Activated B cell treated with CpG ODN at 0.5 μM for 24 hours (primary cell): ENCODE measurements around the gene P4HA2. TPM values are rescaled to one million over a fixed set of nuclear protein-coding genes. Genes with fewer than 3 reads are reported as not detected.

Experiments used
- ATAC-seq: fragments of 200-7000 bp; cut with Tn5 transposase; one replicate; pipeline ENCODE4 v1.10.0; 2021; ENCODE audit warnings: low read depth, mild to moderate bottlenecking, moderate library complexity
- CTCF ChIA-PET: fragments of 350-600 bp; sonication (Branson Sonifier 250); formaldehyde crosslinking; loops from one replicate; lab custom pipeline; 2021; ENCODE audit warnings: antibody characterized with exemption; lab: Charles Lee
- POLR2A ChIA-PET: fragments of 350-600 bp; sonication (Branson Sonifier 250); formaldehyde crosslinking; loops from one replicate; lab custom pipeline; 2021; ENCODE audit warnings: antibody characterized with exemption; lab: Charles Lee
- DNase-seq: peaks from one replicate; pipeline ENCODE4 v3.0.0; 2022
- H3K27ac Mint-ChIP-seq: one replicate; pipeline ENCODE4 v1.8.0; 2020; ENCODE audit warnings: mixed read lengths
- H3K27me3 Mint-ChIP-seq: one replicate; pipeline ENCODE4 v1.8.0; 2021; ENCODE audit warnings: mixed read lengths
- H3K36me3 Mint-ChIP-seq: one replicate; pipeline ENCODE4 v1.8.0; 2021; ENCODE audit warnings: low read depth, mixed read lengths
- H3K4me1 Mint-ChIP-seq: one replicate; pipeline ENCODE4 v1.8.0; 2021; ENCODE audit warnings: mixed read lengths
- H3K4me3 Mint-ChIP-seq: one replicate; pipeline ENCODE4 v1.8.0; 2020; ENCODE audit warnings: mild to moderate bottlenecking, mixed read lengths
- H3K9me3 Mint-ChIP-seq: one replicate; pipeline ENCODE4 v1.8.0; 2020; ENCODE audit warnings: mixed read lengths
- CTCF ChIP-seq: fragments of 200-600 bp; IDR thresholded peaks from one replicate; pipeline ENCODE4 v1.8.0; 2022; ENCODE audit warnings: antibody characterized with exemption, mild to moderate bottlenecking
- intact Hi-C: fragments of 100-400 bp; cut with micrococcal nuclease; formaldehyde crosslinking; loops from one replicate; pipeline ENCODE4 v1.15.1; 2024
- total RNA-seq: library from RNA; stranded (reverse); gene quantifications from 2 replicates; pipeline ENCODE4 v1.2.3, GENCODE V29; 2022

Gene P4HA2
- total RNA-seq, 1 donor from 2014 or later, result 0.29 TPM

DNA sequence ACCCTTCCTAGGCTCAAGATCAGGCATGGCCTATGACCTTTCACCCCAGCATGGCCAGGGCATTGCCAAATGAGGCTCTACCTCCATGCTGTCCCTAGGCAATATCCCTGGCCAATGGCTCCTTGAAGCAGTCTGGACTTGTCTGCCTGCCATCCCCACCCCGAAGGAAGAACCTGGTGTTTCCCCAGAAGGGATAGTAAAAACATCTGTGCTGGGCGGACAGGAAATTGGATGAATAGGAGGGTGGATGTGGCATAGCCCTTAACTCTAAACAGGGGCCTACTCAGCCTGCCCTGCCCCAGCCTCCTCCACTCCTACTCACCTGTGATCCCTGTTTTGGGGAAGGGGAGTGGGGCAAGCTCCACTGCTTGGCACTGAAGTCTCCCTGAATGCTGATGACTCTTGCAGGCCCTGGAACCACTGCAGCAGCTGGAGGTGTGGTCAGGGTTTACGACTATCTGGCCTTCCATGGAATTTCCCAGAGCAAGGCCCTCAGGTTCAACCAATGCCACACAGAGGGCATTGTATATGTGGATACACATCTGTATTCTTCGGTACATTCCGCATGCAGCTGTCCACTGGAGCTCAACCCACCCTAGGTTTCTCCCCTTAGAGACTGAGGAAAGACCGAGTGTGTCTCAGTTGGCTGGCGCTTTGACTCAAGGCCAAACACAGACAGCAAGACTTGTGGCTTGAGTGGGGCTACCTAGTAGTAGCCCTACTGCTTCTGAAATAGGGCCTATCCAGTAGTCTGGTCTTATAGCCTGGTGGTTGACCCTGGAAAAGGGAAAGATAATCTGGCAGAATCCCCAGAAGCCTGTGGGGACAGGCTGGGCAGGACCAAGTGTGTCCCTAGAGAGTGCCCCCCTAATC is 6.4 kb upstream of the P4HA2 start:
- intact Hi-C loops, result no loop called here
- TF ChIP-seq CTCF, result no peak
- H3K4me3 Mint-ChIP-seq, result no peak overlapping the region
- no peak for DNase-seq
- H3K27me3 Mint-ChIP-seq, result no peaks in the 10 kb centered on the region
- CTCF ChIA-PET, result no interaction called here
- no peaks in the 10 kb centered on the region for H3K9me3 Mint-ChIP-seq
- H3K36me3 Mint-ChIP-seq, result no peaks in the 10 kb centered on the region
- no peak for ATAC-seq
- no peak overlapping the region for H3K27ac Mint-ChIP-seq
- peaks cover 17% of the 10 kb centered on the region for H3K4me1 Mint-ChIP-seq
- POLR2A ChIA-PET, result no interaction called here

GRCh38 chr5:132233081-132233480 is 5.4 kb upstream of the P4HA2 start:
- intact Hi-C loops, result no loop called here
- ChIA-PET POLR2A (no interaction called here), CTCF (no interaction called here)
- Mint-ChIP-seq H3K27me3 (no peaks in the 10 kb centered on the region), H3K36me3 (no peaks in the 10 kb centered on the region), H3K4me3 (no peak overlapping the region), H3K27ac (no peak overlapping the region), H3K4me1 (peaks cover 22% of the 10 kb centered on the region), H3K9me3 (no peaks in the 10 kb centered on the region)
- no peak for ATAC-seq
- no peak for DNase-seq
- no peak for TF ChIP-seq CTCF

DNA sequence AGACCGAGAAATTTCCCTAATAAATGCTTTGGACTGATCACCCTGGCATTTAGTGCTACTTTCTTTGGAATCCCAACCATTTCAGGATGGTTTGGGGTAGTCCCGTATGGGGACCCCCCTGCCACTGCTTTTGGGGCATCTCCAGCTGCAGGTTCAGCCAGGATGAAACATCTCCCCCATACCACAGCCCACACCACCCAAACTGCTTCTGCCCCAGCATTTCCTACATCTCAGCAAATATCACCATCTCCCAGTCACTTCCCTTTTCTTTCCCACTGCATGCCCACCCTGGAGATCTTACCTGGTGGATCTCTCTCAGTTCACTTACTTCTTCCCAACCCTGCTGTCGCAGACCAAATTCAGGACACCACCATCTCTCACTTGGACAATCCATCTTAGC is 4.8 kb upstream of the P4HA2 start:
- H3K4me3 Mint-ChIP-seq, result no peak overlapping the region
- no peak for ATAC-seq
- POLR2A ChIA-PET, result no interaction called here

DNA sequence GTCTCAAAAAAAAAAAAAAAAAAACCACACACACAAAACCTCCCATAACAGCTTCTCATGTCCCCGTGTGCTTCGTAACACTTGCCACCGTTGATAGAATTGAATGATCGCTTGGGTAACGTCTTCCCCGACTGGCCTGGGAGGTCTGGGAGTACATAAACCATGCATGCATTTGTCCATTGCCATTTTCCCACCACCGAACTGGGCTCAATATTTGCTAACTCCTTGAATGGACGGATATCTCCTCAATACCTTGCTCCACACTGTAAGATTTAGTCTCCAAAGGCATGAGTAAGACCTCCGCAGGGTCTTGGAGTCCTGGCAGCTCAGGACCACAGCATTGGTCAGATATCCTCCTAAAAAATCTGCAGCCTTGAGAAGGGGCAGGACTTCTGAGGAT is 3.2 kb upstream of the P4HA2 start:
- TF ChIP-seq CTCF, result no peak
- no peaks in the 10 kb centered on the region for H3K36me3 Mint-ChIP-seq
- intact Hi-C loops, result no loop called here
- DNase-seq (no peak), ATAC-seq (no peak)
- H3K4me3 Mint-ChIP-seq, result no peak overlapping the region
- peaks cover 6% of the 10 kb centered on the region for H3K27me3 Mint-ChIP-seq
- POLR2A ChIA-PET, result no interaction called here
- no peaks in the 10 kb centered on the region for H3K9me3 Mint-ChIP-seq
- no peak overlapping the region for H3K27ac Mint-ChIP-seq
- CTCF ChIA-PET, result no interaction called here
- peaks cover 24% of the 10 kb centered on the region for H3K4me1 Mint-ChIP-seq

More for the DNA sequence above, 4.8 kb upstream of the P4HA2 start:
- peaks cover 22% of the 10 kb centered on the region for H3K4me1 Mint-ChIP-seq
- CTCF ChIA-PET, result no interaction called here
- no peaks in the 10 kb centered on the region for H3K9me3 Mint-ChIP-seq
- no peak for TF ChIP-seq CTCF
- intact Hi-C loops, result no loop called here
- DNase-seq, result no peak
- H3K36me3 Mint-ChIP-seq, result no peaks in the 10 kb centered on the region
- no peak overlapping the region for H3K27ac Mint-ChIP-seq
- H3K27me3 Mint-ChIP-seq, result no peaks in the 10 kb centered on the region

DNA sequence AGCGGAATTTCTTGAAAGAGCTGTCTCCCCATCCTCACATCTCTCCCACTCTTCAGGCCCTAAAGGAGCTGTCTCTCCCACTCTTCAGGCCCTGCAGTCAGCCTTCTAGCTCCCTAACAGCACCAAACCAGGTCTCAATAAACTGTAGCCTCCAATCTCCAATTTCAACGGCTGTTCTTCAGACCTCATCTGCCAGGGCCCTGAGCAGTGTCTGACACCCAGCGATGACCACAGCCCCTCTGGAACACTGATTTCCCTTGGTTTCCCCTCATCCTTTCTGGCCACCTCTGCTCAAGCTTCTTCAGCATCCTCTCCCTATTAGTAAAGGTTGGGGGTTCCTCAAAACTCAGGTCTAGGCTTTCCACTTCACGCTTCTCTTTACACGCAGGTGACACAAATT is 1.6 kb upstream of the P4HA2 start:
- CTCF ChIA-PET, result interaction anchor here (3.6 kb wide), 1 partner anchor 9 kb away, joined by 21 read pairs; no protein-coding TSS in a partner anchor
- no peak overlapping the region for H3K27ac Mint-ChIP-seq
- POLR2A ChIA-PET, result interaction anchor here (1.0 kb wide), 1 partner anchor 9 kb away, joined by 4 read pairs; no protein-coding TSS in a partner anchor

More for the DNA sequence above, 1.6 kb upstream of the P4HA2 start:
- no peak for TF ChIP-seq CTCF
- DNase-seq (no peak), ATAC-seq (no peak)
- no peaks in the 10 kb centered on the region for H3K36me3 Mint-ChIP-seq
- H3K4me3 Mint-ChIP-seq, result peak overlapping the region; percentile 65
- intact Hi-C loops, result loop anchor here (5.0 kb wide), 2 partner anchors 37 to 127 kb away; no protein-coding TSS in a partner anchor
- H3K27me3 Mint-ChIP-seq, result peaks cover 11% of the 10 kb centered on the region
- no peaks in the 10 kb centered on the region for H3K9me3 Mint-ChIP-seq
- H3K4me1 Mint-ChIP-seq, result peaks cover 24% of the 10 kb centered on the region
